T-cell (primary cell): ENCODE measurements around the gene CCL15. TPM values are rescaled to one million over a fixed set of nuclear protein-coding genes. Genes with fewer than 3 reads are reported as not detected.
"Not testable (repeated sequence)": the region's sequence is repeated elsewhere in the genome, so short reads cannot be mapped to it uniquely, and the experiment has no call there.

ENCODE experiments used
- ATAC-seq, 4 experiments: fragments of 200-7000 bp in 3 of 4; fragments of 150-1000 bp in 1 of 4; cut with Tn5 transposase; replicated peaks in 1 of 4; 1 replicate in 3 of 4; 2 replicates in 1 of 4; pipeline ENCODE4 v1.10.0; 2021; ENCODE audit warnings: moderate library complexity in 3 of 4, mild to moderate bottlenecking in 2 of 4, moderate number of reproducible peaks in 1 of 4
- CTCF ChIA-PET, 2 donors: fragments of 300-600 bp; sonication (Branson Sonifier 250); formaldehyde crosslinking; loops; one replicate each; lab custom pipeline; 2022; ENCODE audit warnings: antibody characterized with exemption in 2 of 2; lab: Charles Lee
- POLR2A ChIA-PET, 2 donors: fragments of 300-600 bp; sonication (Branson Sonifier 250); formaldehyde crosslinking; loops; one replicate each; lab custom pipeline; 2022; ENCODE audit warnings: antibody characterized with exemption in 2 of 2; lab: Charles Lee
- DNase-seq, 35 experiments: peaks; one replicate each; pipeline versions ENCODE4 v3.0.0 to v3.0.0-alpha.2; 2013 to 2023
- H3K27ac ChIP-seq: one replicate; pipeline ENCODE4 v1.5.1; 2013; ENCODE audit warnings: low read length
- H3K27me3 ChIP-seq, 2 experiments: replicated peaks in 1 of 2; 1 replicate in 1 of 2; 2 replicates in 1 of 2; pipeline versions ENCODE4 v1.6.1 to v1.7.0; 2013; ENCODE audit warnings: low read length in 1 of 2, mixed read lengths in 1 of 2; ENCODE audit not compliant: control insufficient read depth in 2 of 2, insufficient read depth in 2 of 2; ENCODE audit errors: extremely low read depth in 1 of 2
- H3K36me3 ChIP-seq, 2 donors: 1 replicate in 1 of 2; 2 replicates in 1 of 2; pipeline versions ENCODE4 v1.6.1 to v1.7.0; 2013; ENCODE audit warnings: low read length in 1 of 2; ENCODE audit not compliant: control insufficient read depth in 2 of 2, insufficient read depth in 1 of 2; ENCODE audit errors: extremely low read depth in 1 of 2
- H3K4me1 ChIP-seq, 2 experiments: 1 replicate in 1 of 2; 2 replicates in 1 of 2; pipeline versions ENCODE4 v1.6.1 to v1.7.0; 2013; ENCODE audit warnings: low read length in 2 of 2, mixed read lengths in 1 of 2; ENCODE audit not compliant: insufficient read depth in 2 of 2, control insufficient read depth in 1 of 2; ENCODE audit errors: extremely low read depth in 1 of 2
- H3K4me3 ChIP-seq, 2 donors: 1 replicate in 1 of 2; 2 replicates in 1 of 2; pipeline versions ENCODE4 v1.5.1 to v1.7.0; 2013; ENCODE audit warnings: mild to moderate bottlenecking in 2 of 2, low read length in 1 of 2, moderate library complexity in 1 of 2; ENCODE audit not compliant: control insufficient read depth in 1 of 2; ENCODE audit errors: extremely low read depth in 1 of 2
- H3K9me3 ChIP-seq: 2 replicates; pipeline ENCODE4 v1.7.0; 2013
- H3K27ac Mint-ChIP-seq, 2 donors: one replicate each; pipeline ENCODE4 v1.8.0; 2020 to 2021; ENCODE audit warnings: mild to moderate bottlenecking in 2 of 2, mixed read lengths in 2 of 2
- H3K27me3 Mint-ChIP-seq, 2 donors: one replicate each; pipeline ENCODE4 v1.8.0; 2021 to 2022; ENCODE audit warnings: mixed read lengths in 2 of 2
- H3K36me3 Mint-ChIP-seq: one replicate; pipeline ENCODE4 v1.8.0; 2021; ENCODE audit warnings: mixed read lengths
- H3K4me1 Mint-ChIP-seq, 3 donors: one replicate each; pipeline ENCODE4 v1.8.0; 2020 to 2022; ENCODE audit warnings: mixed read lengths in 3 of 3, mild to moderate bottlenecking in 1 of 3
- H3K4me3 Mint-ChIP-seq, 3 donors: one replicate each; pipeline ENCODE4 v1.8.0; 2020 to 2022; ENCODE audit warnings: mild to moderate bottlenecking in 3 of 3, mixed read lengths in 3 of 3, moderate library complexity in 3 of 3
- H3K9me3 Mint-ChIP-seq, 3 donors: one replicate each; pipeline ENCODE4 v1.8.0; 2020 to 2022; ENCODE audit warnings: mixed read lengths in 3 of 3
- WGBS: methylation state at CpG from one replicate; pipeline ENCODE4 v1.1.5; 2013; ENCODE audit warnings: missing lambda C conversion rate; ENCODE audit not compliant: insufficient coverage; 5-methylcytosine and 5-hydroxymethylcytosine counted together
- total RNA-seq, 35 experiments: library from RNA in 6 of 35; stranded (reverse) in 6 of 35; fragments of 120-200 nt in 1 of 35; gene quantifications; one replicate each; pipeline versions ENCODE4 v1.2.1 to v1.2.4 and lab custom pipeline; 2013 to 2026

Gene CCL15
- total RNA-seq, 5 donors from 2014 or later (not counting 1 experiment from before 2014, with no cell fraction given) = not detected

DNA sequence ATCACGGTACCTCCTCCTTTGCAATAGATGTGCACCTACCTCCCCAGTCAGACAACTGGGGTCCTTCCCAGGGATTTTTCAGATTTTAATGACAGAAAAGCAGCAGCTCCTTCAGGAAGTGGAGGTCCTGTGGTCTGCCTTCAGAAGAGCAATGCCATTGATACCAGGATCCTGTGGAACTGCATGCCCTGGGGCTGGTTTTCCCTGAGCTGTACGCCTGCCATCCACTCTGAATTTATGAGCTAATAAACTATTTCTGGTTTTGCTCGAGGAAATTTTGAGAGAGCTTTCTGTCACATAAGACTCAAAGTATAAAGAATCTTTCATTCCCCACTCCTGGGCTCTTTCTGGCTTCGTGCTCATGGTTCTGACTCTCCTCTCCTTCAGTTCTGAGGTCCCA is 26.4 kb upstream of the CCL15 start:
- DNase-seq (no peak), ATAC-seq (no peak)
- H3K4me3 ChIP-seq = no peak overlapping the region
- no peak overlapping the region for H3K27ac Mint-ChIP-seq
- H3K27me3 Mint-ChIP-seq = peaks cover 20 to 24% of the 10 kb centered on the region in 2 donors
- 38% methylated on average over 1 of the region's 4 CpGs for WGBS
- H3K9me3 ChIP-seq = no peaks in the 10 kb centered on the region
- ChIA-PET POLR2A (no interaction called here), CTCF (interaction anchor here in 1 of 2 donors (0.6 kb wide), 1 partner anchor 1105 kb away, joined by 3 read pairs; no protein-coding TSS in a partner anchor)
- no peaks in the 10 kb centered on the region for H3K4me1 Mint-ChIP-seq
- peaks cover 0 to 4% (median 0%) of the 10 kb centered on the region in 3 donors for H3K9me3 Mint-ChIP-seq
- H3K36me3 Mint-ChIP-seq = no peaks in the 10 kb centered on the region
- no peaks in the 10 kb centered on the region for H3K4me1 ChIP-seq
- no peak overlapping the region for H3K4me3 Mint-ChIP-seq
- H3K27me3 ChIP-seq = peaks cover 0 to 16% of the 10 kb centered on the region in 2 experiments
- no peaks in the 10 kb centered on the region for H3K36me3 ChIP-seq
- H3K27ac ChIP-seq = no peak overlapping the region

- DNase-seq = no peak
- H3K4me1 Mint-ChIP-seq = no peaks in the 10 kb centered on the region
- ATAC-seq = no peak
- POLR2A ChIA-PET = no interaction called here
- Histone ChIP-seq H3K9me3 (no peaks in the 10 kb centered on the region), H3K36me3 (no peaks in the 10 kb centered on the region), H3K4me3 (no peak overlapping the region), H3K4me1 (no peaks in the 10 kb centered on the region), H3K27ac (no peak overlapping the region), H3K27me3 (peaks cover 0 to 17% of the 10 kb centered on the region in 2 experiments)
- peaks cover 32 to 33% of the 10 kb centered on the region in 2 donors for H3K27me3 Mint-ChIP-seq
- no peak overlapping the region for H3K4me3 Mint-ChIP-seq
- no CpG with 5 or more reads among the region's 6 CpGs for WGBS
- H3K9me3 Mint-ChIP-seq = peaks cover 0 to 4% (median 0%) of the 10 kb centered on the region in 3 donors
- no peaks in the 10 kb centered on the region for H3K36me3 Mint-ChIP-seq
- CTCF ChIA-PET = no interaction called here
- no peak overlapping the region for H3K27ac Mint-ChIP-seq
Measured at GRCh38 chr17:36024106-36024869, 22.9 kb upstream of the CCL15 start.

DNA sequence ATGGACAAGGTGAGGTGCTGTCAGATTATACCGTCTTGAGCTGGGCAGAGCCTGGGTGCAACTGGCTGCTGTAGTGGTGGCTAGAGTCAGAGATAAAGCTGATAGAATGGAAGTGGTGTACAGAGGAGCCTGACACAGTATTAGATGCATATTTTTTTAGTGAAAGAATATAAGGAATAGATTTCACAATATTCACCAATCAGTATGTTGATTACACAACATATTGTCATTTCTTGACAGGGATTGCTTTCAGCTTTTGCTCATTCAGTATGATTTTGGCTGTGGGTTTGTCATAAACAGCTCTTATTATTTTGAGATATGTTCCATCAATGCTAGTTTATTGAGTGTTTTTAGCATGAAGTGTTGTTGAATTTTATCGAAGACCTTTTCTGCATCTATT is 18.1 kb upstream of the CCL15 start:
- Histone ChIP-seq H3K4me1 (no peaks in the 10 kb centered on the region), H3K36me3 (no peaks in the 10 kb centered on the region), H3K27ac (no peak overlapping the region), H3K27me3 (peaks cover 0 to 14% of the 10 kb centered on the region in 2 experiments), H3K4me3 (no peak overlapping the region), H3K9me3 (no peaks in the 10 kb centered on the region)
- POLR2A ChIA-PET = no interaction called here
- 100% methylated on average over 2 of the region's 2 CpGs for WGBS
- Mint-ChIP-seq H3K27ac (no peak overlapping the region), H3K27me3 (peaks cover 27 to 32% of the 10 kb centered on the region in 2 donors), H3K4me3 (no peak overlapping the region), H3K9me3 (peaks cover 0 to 4% (median 0%) of the 10 kb centered on the region in 3 donors), H3K4me1 (no peaks in the 10 kb centered on the region), H3K36me3 (no peaks in the 10 kb centered on the region)
- ATAC-seq = no peak
- CTCF ChIA-PET = no interaction called here
- no peak for DNase-seq

- H3K4me1 ChIP-seq = no peaks in the 10 kb centered on the region
- no peaks in the 10 kb centered on the region for H3K9me3 Mint-ChIP-seq
- no peaks in the 10 kb centered on the region for H3K36me3 ChIP-seq
- H3K4me3 ChIP-seq = no peak within 1 kb of the TSS
- H3K27ac ChIP-seq = no peak within 1 kb of the TSS
- peaks cover 22 to 38% of the 10 kb centered on the region in 2 donors for H3K27me3 Mint-ChIP-seq
- ChIA-PET POLR2A (no interaction called here), CTCF (no interaction called here)
- ATAC-seq = no peak
- peak in 1 of 35 experiments; percentile 0 for DNase-seq
- H3K27ac Mint-ChIP-seq = no peak within 1 kb of the TSS
- WGBS = 41% methylated on average over 6 of the region's 6 CpGs
- H3K4me3 Mint-ChIP-seq = no peak within 1 kb of the TSS
- H3K9me3 ChIP-seq = no peaks in the 10 kb centered on the region
- H3K4me1 Mint-ChIP-seq = no peaks in the 10 kb centered on the region
- H3K27me3 ChIP-seq = peaks cover 0 to 7% of the 10 kb centered on the region in 2 experiments
- H3K36me3 Mint-ChIP-seq = no peaks in the 10 kb centered on the region
Measured at GRCh38 chr17:36017799-36018198, 16.4 kb upstream of the CCL15 start, which contains the start of gene CCL23. TSS of gene CCL23 (minus strand) at chr17:36017972. CDS start at chr17:36017897, 75 bp downstream.

DNA sequence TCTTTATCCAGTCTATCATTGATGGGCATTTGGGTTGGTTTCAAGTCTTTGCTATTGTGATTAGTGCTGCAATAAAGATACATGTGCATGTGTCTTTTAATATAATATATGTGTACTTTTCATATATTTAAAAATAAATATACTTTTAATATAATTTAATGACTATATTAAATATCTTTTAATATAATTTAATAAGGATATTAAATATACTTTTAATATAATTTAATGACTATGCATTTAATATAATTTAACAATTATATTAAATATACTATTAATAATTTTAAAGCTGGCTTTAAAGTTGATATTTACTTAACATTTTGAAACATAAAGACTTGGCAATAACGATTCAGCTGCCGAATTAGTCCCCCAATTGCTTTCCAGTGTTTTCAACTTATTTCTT is 15.2 kb upstream of the CCL15 start:
- ChIA-PET CTCF (interaction anchor here in 1 of 2 donors (1.2 kb wide), 1 partner anchor 47 kb away, joined by 3 read pairs; no protein-coding TSS in a partner anchor), POLR2A (no interaction called here)
- no peak for ATAC-seq
- Histone ChIP-seq H3K4me1 (peaks cover 0 to 4% of the 10 kb centered on the region in 2 experiments), H3K36me3 (no peaks in the 10 kb centered on the region), H3K4me3 (no peak overlapping the region), H3K27ac (no peak overlapping the region), H3K27me3 (peaks cover 0 to 4% of the 10 kb centered on the region in 2 experiments), H3K9me3 (no peaks in the 10 kb centered on the region)
- no CpG with 5 or more reads among the region's 2 CpGs for WGBS
- no peak for DNase-seq
- Mint-ChIP-seq H3K27me3 (peaks cover 19 to 42% of the 10 kb centered on the region in 2 donors), H3K4me1 (no peaks in the 10 kb centered on the region), H3K27ac (no peak overlapping the region), H3K4me3 (no peak overlapping the region), H3K36me3 (no peaks in the 10 kb centered on the region), H3K9me3 (no peaks in the 10 kb centered on the region)

DNA sequence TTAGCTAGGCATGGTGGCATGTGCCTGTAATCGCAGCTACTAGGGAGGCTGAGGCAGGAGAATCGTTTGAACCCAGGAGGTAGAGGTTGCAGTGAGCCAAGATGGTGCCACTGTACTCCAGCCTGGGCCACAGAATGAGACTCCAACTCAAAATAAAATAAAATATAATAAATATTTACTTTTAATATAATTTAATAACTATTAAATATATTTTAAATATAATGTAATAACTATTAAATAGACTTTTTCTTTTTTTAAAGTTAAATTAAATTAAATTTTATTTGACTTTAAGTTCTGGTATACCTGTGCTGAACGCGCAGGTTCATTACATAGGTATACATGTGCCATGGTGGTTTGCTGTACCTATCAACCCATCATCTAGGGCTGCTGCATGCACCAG is 14.5 kb upstream of the CCL15 start:
- H3K4me3 ChIP-seq, H3K36me3 ChIP-seq, H3K4me1 Mint-ChIP-seq, CTCF ChIA-PET, H3K9me3 Mint-ChIP-seq, POLR2A ChIA-PET, H3K27me3 ChIP-seq, H3K4me1 ChIP-seq, H3K27ac ChIP-seq, DNase-seq, ATAC-seq, H3K27ac Mint-ChIP-seq, H3K4me3 Mint-ChIP-seq, H3K36me3 Mint-ChIP-seq, H3K9me3 ChIP-seq: not testable (repeated sequence)
- no CpG with 5 or more reads among the region's 4 CpGs for WGBS
- peaks cover 16 to 36% of the 10 kb centered on the region in 2 donors for H3K27me3 Mint-ChIP-seq
